ENCODE data around the gene MRPL2.
"Not testable (repeated sequence)": the region's sequence is repeated elsewhere in the genome, so short reads cannot be mapped to it uniquely, and the experiment has no call there.

Gene MRPL2

DNA sequence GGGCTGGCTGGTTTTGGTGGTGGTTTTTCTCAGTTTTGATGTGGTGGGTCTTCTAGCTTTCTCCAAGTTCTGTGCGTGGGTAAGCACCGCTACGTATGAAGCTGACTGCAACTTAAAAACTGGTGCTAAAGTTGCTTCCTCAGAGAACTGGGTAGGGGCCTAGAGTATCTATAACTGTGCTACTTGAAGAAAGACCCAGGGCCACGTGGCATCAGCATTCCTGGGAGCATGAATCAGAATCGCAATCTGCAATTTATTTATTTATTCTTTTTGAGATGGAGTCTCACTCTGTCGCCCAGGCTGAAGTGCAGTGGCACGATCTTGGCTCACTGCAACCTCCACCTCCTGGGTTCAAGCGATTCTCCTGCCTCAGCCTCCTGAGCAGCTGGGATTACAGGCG, 22.7 kb upstream of the MRPL2 start:
- not testable (repeated sequence) for DNase-seq

DNA sequence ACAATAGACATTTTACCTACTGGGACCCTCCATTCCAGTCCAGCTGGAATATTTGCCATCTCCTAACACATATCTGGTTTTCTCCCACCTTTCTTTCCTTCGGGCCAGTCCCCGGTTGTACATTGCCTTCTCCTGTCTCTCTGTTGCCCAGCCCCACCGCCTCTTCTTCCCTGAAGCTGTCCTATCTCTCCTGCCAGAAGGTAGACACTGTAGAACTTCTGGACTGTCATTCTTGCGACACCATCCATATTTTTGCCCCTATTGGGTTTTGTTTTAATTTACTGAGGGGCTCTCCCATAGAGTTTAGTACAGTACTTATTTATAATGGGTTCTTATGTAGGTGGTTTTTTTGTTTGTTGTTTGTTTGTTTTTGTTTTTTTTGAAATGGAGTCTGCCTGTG, 21.8 kb upstream of the MRPL2 start:
- no peak for DNase-seq

- DNase-seq = no peak
Measured at GRCh38 chr6:43078691-43079090, 19.5 kb upstream of the MRPL2 start.

GRCh38 chr6:43077981-43078511, 18.8 kb upstream of the MRPL2 start:
- no peak for DNase-seq

- no peak for DNase-seq
Measured at GRCh38 chr6:43077333-43077809, 18.1 kb upstream of the MRPL2 start.

- no peak for DNase-seq
Measured at GRCh38 chr6:43076464-43077332, 17.5 kb upstream of the MRPL2 start.

DNA sequence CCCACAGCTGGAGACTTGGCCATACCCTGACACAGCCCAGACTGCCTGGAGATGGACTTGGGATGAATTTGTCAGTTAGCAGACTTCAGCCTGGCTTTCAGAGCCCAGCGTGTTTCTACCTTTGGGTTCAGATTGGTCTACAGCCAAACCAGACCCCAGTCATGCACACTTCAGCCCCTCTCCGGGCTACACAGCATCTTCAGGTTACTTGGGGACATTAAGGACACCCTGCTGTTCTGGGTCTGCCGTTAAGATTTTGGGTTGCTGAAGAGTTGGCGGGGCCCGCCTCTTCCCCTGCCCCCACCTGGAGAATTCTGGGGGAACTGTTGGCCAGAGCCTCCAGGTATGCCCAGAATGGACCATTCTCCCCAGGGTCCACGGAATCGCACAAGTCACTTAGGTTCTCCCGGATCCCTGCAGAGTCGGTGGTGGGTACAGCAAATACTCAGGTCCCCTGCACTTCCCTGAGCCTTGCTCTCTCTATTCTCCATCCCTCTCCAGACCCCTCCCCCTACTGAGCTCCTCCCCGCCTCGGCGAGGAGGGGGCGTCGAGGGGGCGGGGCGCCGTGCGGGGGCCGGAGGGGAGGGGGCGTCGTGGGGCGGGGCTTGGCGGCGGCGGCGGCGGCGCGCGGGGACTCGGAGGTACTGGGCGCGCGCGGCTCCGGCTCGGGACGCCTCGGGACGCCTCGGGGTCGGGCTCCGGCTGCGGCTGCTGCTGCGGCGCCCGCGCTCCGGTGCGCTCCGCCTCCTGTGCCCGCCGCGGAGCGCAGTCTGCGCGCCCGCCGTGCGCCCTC, 16.6 kb upstream of the MRPL2 start, which contains the start of gene PTK7:
Gene PTK7 (plus strand): TSS at position 645 of the 794 bp plus-strand sequence. CDS start 175 bp downstream, outside the sequence.
- DNase-seq = no peak

- no peak for DNase-seq
Measured at GRCh38 chr6:43074847-43075669, 15.8 kb upstream of the MRPL2 start.

- DNase-seq = no peak
Measured at GRCh38 chr6:43070028-43070632, 10.9 kb upstream of the MRPL2 start.

DNA sequence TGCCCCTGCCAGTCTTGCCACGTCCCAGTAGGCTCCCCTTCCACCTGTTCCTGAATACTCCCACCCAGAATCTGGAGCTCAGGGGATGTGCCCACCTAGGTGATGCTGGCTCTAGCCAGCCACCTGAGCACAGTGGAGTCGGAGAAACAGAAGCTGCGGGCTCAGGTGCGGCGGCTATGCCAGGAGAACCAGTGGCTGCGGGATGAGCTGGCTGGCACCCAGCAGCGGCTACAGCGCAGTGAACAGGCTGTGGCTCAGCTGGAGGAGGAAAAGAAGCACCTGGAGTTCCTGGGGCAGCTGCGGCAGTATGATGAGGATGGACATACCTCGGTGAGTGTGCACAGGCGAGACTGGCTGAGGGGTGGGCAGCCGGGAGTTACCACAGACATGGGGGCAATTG, 3.6 kb upstream of the MRPL2 start:
- DNase-seq = no peak

- no peak for DNase-seq
Measured at GRCh38 chr6:43061861-43062260, 2.6 kb upstream of the MRPL2 start.

DNA sequence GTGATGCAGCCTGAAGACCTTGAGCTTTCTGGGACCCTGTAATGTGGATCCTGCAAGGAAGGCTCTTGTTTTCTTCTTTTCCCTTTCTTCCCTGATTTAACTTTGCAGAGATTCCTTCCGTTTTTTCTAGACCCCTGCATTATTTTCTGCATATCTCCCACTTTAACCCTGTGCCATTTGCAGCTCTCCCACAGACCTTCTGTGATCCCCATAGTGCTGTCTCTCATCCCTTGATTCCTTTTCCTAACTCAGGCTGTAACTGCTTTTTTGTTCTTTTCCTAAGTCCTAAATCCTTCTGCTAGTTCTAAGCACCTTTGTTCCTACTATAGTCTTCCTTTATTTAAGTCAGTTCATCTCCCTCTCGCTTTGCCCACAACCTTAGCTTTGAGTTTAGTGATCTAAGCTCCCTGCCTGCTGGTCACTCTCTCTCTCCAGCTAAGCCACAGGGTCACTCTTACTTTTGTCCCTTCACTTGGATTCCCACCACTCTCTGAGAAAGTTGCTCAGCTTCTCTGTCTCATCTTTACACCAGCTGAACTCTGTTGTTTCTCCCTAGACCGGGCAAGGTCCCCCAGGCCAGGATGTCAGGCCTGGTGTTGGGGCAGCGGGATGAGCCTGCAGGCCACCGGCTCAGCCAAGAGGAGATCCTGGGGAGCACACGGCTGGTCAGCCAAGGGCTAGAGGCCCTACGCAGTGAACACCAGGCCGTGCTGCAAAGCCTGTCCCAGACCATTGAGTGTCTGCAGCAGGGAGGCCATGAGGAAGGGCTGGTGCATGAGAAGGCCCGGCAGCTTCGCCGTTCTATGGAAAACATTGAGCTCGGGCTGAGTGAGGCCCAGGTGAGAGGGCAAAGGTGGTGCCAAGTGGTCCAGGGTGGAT, 1.8 kb upstream of the MRPL2 start:
- no peak for DNase-seq

- no peak for DNase-seq
Measured at GRCh38 chr6:43060034-43060754, 960 bp upstream of the MRPL2 start.

DNA sequence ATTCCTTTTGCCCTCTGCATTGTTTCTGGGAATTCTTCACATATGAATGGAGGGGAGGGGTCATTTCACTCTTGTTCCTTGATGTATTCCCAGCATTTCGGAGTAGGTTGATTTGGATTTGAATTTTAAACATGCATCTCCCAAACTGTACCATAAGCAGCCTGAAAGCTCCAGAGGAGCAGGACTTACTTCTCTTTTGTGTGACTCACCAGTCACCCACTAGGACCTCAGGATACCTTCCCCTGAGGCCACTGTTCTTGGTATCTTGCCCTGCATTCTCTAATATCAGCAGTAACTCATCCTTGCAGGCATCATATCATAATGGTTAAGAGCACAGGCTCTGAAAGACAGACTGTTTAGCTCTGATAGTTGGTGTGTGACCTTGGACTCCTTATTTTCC, 703 bp downstream of the MRPL2 start:
- DNase-seq = no peak

DNA sequence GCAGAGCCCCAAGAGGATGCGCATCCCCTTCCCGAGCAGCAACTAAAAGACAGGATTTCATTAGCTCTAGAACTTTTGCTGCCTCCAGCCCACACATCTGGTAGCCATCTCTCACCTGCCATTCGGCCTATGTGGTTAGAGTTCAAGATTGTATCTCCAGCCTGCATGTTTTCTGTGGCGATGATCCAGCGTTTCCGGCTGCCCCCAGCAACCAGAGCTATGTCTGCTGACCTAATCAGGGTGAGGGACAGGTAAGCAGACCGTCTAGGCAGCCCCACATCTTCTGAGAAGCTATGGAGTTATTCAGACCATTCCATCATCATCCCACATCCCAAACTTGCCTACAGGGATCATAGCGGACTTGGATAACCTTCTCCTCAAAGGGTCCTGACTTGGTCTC, 3.3 kb downstream of the MRPL2 start:
- DNase-seq = no peak

GRCh38 chr6:43054206-43054943, 4.9 kb downstream of the MRPL2 start:
- DNase-seq = no peak

- DNase-seq = peak; percentile 79
Measured at GRCh38 chr6:43053545-43054205, 5.6 kb downstream of the MRPL2 start, which contains the start of gene CUL7. Gene CUL7, minus strand, starts transcription at chr6:43053851. Its CDS starts 1,063 bp downstream, at chr6:43052788.

GRCh38 chr6:43052842-43053544, 6.2 kb downstream of the MRPL2 start:
- DNase-seq = no peak

Data from activated gamma-delta T cell (primary cell).